HG03045 (cell line): ENCODE measurements around the gene MX2.
"Not testable (repeated sequence)": the region's sequence is repeated elsewhere in the genome, so short reads cannot be mapped to it uniquely, and the experiment has no call there.

Experiments
- ATAC-seq: cut with Tn5 transposase; IDR thresholded peaks from one replicate; pipeline ENCODE4 v1.9.1; 2021; ENCODE audit warnings: mild to moderate bottlenecking, moderate library complexity; ENCODE audit not compliant: unreplicated experiment

Gene MX2, protein sequence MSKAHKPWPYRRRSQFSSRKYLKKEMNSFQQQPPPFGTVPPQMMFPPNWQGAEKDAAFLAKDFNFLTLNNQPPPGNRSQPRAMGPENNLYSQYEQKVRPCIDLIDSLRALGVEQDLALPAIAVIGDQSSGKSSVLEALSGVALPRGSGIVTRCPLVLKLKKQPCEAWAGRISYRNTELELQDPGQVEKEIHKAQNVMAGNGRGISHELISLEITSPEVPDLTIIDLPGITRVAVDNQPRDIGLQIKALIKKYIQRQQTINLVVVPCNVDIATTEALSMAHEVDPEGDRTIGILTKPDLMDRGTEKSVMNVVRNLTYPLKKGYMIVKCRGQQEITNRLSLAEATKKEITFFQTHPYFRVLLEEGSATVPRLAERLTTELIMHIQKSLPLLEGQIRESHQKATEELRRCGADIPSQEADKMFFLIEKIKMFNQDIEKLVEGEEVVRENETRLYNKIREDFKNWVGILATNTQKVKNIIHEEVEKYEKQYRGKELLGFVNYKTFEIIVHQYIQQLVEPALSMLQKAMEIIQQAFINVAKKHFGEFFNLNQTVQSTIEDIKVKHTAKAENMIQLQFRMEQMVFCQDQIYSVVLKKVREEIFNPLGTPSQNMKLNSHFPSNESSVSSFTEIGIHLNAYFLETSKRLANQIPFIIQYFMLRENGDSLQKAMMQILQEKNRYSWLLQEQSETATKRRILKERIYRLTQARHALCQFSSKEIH

DNA sequence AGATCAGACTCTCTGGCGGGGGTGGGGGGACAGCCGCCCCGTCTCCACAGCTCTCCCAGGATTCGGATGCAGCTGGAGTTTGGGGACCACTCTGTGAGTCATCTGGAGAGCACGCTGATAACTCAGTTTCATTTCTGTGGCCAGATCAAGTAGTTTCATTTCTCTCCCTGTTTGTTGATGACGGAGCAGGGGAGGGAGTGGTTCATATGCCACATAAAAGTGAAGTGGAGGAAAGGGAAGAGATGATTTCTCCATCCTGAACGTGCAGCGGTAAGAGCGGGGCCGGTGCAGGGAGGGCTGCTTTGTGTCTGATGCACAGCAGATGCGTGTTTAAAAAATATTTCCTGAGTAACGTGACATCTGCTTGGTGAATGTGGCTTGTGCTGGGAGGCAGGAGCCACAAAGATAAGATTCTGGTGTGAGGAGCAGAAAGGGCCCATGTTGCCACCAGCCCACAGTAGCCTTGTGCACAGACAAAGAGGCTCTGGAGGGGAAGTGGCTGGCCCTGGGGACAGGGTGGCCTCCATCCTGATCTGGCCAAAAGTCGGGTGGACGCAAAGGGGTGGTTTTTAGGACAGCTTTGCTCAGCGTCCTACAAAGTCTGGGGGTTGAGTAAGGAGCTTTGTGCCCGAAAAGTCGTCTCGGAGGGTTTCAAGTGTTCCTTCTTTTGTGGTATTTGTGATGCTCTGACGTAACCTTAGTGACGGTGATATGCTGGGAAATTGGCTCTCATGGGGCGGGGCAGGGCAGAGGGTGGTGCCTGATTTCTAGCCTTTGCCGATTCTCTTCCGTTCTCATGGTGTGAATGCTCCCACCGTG lies at the start of gene MX2:
Gene MX2, plus strand, starts transcription at position 242 of the 819 bp plus-strand sequence. CDS start 14,880 bp downstream, outside the sequence.
- peak; percentile 54 for ATAC-seq

DNA sequence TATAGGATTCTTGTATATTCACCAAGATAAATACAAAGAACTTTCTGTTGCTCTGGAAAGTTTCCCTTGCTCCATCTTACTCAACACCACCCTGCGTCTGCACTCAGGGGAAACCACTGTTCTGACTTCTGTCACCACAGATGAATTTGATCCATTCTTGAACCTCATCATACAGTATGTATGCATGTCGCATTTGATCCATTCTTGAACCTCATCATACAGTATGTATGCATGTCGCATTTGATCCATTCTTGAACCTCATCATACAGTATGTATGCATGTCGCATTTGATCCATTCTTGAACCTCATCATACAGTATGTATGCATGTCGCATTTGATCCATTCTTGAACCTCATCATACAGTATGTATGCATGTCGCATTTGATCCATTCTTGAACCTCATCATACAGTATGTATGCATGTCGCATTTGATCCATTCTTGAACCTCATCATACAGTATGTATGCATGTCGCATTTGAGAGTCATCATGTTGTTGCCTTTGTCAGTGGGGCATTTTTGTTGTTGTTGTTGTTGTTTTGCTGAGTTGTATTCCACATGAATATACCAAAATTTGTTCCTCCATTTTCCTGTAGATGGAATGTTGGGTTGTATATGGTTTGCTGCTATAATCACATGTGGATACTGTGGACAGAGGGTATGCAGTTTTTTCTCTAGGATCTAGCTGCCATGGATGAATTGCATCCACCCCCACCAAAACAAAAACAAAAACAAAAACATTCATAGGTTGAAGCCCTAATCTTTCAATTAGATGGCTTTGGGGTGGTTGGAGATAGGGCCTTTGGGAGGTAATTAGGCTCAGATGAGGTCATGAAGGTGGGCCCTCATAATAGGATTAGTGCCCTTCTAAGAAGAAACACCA lies 48.3 kb upstream of the MX2 start:
- not testable (repeated sequence) for ATAC-seq

DNA sequence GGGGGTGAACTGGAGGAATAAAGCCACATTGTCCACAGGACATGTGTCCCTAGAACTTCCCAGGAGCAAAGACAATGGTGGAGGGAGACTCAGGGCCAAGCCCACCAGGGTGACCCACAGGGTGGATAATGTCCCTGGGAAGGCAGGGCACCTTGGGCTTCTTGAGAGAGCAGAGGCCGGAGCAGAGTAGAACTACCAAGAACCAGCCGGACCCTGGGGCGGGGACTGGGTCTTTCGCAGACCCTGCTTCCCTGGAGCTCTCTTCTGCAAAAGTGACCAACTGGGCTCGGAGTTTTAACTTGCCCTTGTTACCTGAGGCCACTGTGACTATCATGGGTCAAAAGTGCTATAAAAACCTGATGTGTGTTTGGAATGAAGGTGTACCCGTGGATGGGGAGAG lies 46.1 kb upstream of the MX2 start:
- no peak for ATAC-seq

DNA sequence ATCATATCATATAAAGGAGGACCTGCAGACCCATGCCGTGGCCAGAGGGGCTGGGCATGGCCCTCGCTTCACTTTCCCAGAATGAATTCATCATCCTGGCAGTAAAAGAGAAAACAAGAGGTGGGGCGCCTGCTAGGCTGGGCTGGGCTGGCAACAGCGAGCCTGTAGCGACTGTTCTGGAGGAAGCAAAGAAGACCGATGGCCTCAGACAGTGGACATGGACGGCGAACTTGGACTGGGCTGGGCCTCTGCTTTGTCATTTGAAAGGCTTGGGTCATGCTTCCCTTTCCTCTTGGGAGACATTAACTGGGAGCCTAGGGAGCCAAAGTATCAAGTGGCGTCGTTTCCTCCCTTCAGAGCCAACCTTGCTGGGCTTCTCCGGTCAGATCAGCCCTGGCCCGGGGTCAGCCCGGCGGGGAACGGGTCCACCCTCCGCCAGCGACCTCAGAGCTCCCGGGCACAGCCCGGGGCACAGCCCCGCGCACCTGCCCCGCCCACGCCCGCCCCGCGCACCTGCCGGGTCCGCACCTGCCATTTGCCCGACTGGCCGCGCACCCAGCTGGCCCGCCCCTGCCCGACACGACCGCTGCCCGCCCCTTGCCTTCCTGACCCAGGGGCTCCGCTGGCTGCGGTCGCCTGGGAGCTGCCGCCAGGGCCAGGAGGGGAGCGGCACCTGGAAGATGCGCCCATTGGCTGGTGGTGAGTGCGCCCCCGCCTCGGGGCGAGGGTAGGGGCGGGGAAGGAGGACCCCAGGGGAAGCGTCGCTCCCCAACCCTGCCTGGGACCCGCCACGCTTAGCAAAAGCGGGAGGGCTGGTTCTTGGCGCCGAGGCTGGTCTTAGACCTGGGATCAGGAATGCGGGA lies 45.4 kb upstream of the MX2 start, which contains the start of gene FAM3B:
Gene FAM3B, plus strand, starts transcription at position 602 of the 863 bp plus-strand sequence. Its CDS starts 79 bp downstream, at position 681.
- ATAC-seq, result no peak

DNA sequence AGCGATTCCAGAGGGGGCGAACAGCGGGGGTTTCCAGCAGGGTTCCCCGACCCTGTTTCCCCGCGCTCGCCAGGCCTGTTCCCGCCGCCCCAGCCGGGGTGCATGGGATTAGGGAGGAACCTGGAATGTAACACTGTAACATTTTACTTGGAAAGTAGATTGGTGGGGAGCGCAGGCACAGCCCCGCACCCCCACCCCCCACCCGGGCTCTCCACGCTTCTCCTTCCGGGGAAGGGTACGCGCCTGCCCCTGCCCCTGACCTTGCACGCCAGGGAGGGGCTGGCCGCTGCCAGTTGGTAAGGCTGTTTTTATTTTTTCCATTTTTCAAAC lies 44.8 kb upstream of the MX2 start:
- ATAC-seq, result no peak

DNA sequence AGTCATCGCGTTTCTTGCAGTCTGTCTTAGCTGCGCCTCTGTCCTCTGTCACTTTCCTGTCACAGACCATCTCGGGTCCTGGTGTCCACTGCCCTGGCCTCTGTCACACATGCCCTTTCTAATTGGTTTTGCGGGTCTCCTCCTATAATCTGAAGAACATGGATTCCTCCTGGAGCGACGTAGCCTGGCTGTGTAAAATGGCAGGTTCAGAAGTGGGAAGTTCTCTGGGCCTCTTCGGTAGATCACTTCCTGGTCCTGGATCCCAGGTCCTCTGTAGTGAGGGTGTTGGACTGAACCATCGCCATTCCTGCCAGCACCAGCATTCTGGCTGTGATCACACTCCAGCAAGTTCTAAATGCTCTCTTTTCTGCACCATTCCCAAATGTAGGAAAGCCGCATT lies 44.4 kb upstream of the MX2 start:
- no peak for ATAC-seq

DNA sequence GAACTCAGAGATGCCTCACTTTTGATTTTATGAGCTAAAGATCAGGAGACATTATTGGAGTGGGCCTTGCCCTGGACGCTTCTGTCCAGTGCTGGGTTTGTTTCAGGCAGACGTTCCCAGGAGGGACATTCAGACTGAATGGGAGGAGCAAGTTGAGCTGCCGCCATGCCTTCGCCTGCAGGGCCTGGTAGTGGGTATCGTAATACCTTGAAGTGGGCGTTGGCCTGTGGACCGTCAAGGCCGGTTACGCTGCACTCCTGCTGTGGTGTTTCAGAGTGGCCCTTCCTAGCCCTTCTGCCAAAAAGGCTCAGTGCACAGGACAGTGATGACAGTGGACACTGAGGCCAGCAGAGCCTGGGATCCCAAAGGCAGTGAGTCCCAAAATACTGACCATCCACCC lies 43.6 kb upstream of the MX2 start:
- no peak for ATAC-seq

DNA sequence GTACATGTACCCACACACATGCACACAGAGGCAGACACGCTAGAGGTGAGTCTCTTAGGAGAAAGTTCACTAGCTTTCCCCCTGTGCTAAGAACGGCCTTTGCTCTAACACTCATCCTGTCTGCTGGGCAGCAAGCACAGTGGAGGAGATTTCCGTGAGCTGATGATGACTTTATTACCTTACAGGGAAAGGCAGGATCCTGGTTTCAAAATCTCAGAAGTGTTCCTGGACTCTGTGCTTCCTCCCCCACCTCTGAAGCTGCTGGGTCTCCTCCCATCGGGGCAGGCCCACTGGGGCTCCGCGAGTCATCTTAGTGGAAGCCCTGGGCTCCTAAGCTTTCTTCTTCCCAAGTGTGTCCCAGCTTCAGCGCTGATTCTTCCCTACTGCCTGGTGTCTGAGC lies 42.6 kb upstream of the MX2 start:
- no peak for ATAC-seq

DNA sequence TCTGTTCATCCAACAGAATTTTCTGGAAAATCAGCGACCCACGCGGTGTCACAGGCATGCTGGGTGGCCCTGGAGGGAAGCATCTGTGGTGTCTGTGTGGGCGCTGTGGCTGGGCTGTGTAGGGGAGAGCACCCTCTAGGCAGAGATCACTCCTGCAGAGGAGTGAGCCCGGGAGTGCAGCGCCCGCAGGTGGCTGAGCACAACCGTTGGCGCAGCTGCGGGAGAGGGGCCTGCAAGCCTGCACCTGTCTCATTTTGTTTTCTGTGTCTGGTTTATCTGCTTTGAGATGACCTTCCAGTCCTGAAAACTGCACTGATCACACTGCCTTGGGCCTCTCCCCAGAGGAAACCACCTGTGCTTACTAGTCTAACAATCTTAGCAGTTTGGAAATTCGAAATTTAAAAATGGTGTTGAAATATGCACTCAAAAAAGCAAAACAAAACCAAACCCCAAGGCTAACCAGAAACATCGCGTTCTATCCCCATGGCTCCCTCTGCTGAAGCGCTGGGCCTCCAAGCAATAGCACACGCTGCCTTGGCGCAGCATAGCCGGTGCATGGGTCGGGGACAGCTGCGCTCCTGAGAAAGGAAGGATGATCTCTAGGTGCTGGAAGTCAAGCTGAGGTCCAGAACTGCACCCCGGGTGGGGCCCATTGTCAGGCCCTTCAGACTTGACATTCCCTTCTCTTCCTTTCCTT lies 40.5 kb upstream of the MX2 start:
- ATAC-seq, result no peak

DNA sequence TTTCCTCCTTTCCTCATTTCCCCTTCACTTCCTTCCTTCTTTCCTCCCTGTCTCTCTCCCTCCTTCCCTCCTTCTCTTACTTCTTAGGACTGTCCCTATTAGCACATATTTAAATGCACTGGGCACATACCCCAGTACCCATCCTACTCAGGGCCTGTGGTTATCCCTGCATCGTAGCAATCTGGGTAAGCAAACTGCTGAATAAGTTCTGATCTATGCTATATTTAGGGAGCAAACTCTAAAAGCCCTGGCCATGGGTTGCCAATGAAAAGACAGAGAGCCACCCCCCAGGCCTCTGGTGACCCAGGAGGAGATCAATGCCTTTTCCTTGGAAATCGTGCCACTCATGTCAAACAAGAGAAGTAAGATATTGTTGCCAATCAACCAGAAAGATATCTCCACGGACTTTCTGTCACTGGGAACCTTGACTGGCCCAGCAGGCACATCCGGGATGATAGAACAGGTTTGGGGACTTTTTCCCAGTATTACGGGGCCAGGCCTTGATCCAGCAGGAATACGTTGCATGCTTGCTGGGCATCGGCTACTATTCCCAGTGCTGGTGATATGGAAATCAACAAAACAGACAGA lies 39.8 kb upstream of the MX2 start:
- ATAC-seq, result no peak

DNA sequence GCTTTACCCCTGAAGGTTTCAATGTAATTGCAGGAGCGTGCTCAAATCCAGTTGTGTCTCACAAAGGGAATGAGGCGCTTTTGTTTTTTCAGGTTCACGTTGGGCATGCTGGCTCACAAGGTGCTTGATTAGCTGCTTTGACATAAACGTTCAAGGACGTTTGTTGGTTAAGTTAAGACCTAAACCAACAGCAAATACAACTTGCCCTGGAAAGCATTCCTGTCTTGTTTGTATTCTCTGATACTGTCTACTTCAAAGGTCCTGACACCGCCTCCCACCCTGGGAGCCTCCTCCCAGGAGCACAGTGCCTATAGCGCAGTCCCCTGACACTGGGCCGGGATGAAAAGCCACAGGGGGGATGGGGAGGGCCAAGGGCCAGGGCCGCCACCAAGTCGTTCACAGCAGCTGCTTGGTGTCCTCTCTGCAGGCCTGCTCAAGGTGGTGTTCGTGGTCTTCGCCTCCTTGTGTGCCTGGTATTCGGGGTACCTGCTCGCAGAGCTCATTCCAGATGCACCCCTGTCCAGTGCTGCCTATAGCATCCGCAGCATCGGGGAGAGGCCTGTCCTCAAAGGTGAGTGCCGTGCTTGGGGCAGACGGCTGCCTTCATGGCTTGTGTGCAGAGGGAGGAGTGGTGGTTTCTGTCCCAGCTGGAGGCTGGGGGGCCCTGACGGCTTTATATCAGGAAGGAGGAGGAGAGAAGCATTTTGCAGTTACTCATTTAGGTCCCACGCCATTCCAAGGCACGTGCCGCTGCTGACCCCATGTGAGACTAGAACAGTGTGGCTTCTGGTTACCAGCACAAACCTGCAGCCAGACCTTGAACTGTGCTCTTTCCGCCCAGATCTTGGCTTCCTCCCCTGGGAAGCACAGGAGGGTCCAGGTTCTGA lies 39.1 kb upstream of the MX2 start:
- ATAC-seq, result no peak

DNA sequence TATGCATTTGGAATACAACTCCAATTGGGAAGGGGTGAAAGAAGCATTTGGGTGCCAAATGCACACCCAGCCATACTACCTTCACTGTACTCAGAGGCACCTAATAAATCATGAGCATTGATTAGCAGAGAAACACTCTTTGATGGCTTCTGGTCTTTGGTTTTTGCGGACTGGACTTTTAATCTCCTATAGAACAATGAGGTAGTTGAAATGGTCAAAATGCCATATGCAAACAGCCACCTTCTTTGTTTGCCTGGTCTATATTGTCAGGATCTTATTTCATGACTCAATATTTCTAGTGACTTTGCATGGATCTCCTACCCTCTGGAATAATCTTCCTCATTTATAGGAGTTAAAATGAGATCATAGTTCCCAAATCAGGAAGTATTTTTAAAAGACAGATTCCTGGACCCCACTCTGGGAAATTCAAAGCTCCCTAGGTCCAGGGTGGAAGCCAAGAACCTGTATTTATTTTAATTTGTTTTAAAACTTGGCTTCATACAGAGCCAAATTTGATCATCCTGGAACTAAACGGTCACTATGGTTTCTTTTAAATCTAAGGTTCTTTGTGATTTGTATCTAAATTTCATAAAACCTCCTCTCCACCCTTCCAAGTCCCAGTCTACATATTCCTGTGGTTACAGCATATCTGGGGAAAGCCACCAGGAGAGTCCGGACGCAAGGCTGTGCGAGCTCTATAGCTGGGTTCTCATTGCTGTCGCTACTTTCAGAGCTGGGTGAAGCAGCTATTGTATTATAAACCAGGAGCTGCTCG lies 36.5 kb upstream of the MX2 start:
- ATAC-seq, result no peak

DNA sequence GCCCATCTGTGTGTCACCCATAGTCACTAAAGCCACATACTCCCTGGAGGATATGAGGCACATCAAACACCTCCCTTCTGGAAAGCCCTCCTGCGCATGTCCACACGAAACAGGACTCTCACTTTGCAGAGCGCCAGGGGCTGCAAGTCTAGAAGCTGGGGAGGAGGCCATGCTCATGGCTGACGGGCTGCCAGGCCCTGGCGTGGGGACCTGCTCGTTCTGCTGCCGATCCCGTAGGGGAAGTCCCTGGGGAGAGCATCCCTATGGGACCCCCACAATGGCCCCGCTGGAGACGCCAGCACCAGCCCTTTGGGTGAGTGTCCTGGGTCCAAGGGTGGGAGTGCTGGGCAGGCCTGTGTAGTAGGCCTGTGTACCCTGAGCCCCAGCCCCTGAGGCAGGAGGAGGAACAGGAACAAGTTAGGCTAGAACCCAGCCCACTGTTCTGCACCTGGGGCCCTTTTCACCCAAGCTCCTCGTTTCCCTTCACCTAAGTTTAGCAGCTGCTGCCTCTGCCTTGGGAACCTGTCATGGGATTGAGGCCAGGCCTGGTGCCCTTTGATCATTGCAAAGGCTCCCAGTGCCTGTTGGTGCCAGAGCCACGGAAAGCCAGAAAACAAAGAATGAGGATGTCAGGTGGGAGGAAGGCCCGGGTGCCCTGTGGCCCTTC lies 35.3 kb upstream of the MX2 start:
- ATAC-seq, result no peak

DNA sequence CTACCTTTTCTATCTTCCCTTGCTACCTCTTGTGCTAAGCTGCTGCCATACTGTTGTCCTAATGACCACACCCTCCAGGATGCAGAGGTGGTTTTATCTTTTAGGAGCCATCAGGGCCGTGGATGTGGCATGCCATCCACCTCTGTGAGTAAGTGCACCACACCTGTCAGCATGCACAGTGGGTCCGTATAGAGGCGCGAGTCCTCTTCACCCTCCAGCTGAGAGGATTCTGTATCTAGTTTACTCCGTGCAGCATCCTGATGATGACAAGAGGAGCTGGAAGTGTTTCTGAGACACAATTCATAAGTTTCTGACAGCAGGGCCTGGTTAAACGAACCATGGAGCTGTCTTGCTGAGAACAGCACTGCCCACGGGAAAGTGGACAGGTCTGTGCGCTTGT lies 34.1 kb upstream of the MX2 start:
- no peak for ATAC-seq

DNA sequence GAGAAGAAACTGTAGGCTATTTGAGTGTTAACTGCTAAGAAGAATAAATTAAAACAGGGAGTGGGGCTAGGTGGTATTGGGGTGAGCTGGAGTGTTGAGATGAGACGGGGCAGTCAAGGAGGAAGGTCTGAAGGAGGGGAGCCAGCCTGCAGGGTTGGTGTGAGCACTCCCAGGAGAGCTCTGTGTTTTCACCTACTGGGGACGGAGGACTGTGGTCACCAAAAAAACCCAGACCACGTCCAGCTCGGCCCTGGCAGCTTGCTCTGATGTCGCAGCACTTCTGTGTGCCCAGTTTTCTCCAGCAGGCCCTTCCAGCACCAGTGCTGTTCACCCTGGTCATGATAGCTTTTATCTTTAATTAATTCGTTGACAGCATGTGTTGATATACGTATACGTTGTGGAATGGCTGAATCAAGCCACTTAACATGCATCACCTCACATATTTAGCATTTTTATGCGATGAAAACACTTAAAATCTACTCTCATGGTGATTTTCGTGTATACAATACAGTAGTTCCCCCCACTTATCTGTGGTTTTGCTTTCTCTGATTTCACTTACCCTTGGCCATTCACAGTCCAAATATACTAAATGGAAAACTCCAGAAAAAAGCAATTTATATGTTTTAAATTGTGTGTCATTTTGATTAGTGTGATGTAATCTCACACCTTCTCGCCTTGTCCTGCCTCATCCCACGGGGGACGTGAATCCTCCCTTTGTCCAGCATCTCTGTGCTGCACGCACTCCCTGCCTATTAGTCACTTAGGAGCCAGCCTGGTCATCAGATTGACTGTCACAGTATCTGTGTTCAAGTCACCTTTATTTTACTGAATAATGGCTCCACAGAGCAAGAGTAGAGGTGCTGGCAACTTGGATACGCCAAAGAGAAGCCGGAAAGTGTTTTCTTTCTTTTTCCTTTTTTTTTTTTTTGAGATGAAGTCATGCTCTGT lies 32.9 kb upstream of the MX2 start:
- ATAC-seq, result no peak
